Endodermal cell (in vitro differentiated cells): Measurements from ENCODE around the gene CD247. TPM values are rescaled to one million over a fixed set of nuclear protein-coding genes. Genes with fewer than 3 reads are reported as not detected.

Experiments used
- DNase-seq: peaks from one replicate; pipeline ENCODE4 v3.0.0-alpha.2; 2017
- H3K27ac ChIP-seq: 2 replicates; pipeline ENCODE4 v1.5.1; 2013; ENCODE audit warnings: mild to moderate bottlenecking, low read depth, low read length, moderate library complexity
- H3K27me3 ChIP-seq: 2 replicates; pipeline ENCODE4 v1.6.1; 2013; ENCODE audit warnings: mild to moderate bottlenecking, low read length, moderate library complexity; ENCODE audit not compliant: insufficient read depth, control insufficient read depth, poor library complexity, severe bottlenecking
- H3K36me3 ChIP-seq: 2 replicates; pipeline ENCODE4 v1.7.0; 2013; ENCODE audit warnings: mild to moderate bottlenecking, low read length, moderate library complexity; ENCODE audit not compliant: control insufficient read depth, insufficient read depth
- H3K4me1 ChIP-seq: one replicate; pipeline ENCODE4 v1.7.0; 2013; ENCODE audit warnings: low read length; ENCODE audit not compliant: control insufficient read depth, insufficient read depth
- H3K4me3 ChIP-seq: 2 replicates; pipeline ENCODE4 v1.5.1; 2013; ENCODE audit warnings: mild to moderate bottlenecking, low read length, moderate library complexity
- H3K9ac ChIP-seq: 2 replicates; pipeline ENCODE4 v1.6.1; 2013; ENCODE audit warnings: mild to moderate bottlenecking, low read length, moderate library complexity; ENCODE audit not compliant: poor library complexity, severe bottlenecking; ENCODE audit errors: extremely low read depth
- H3K9me3 ChIP-seq: 2 replicates; pipeline ENCODE4 v1.6.1; 2013; ENCODE audit warnings: mild to moderate bottlenecking, low read length, moderate library complexity; ENCODE audit not compliant: control insufficient read depth
- H3K27ac Mint-ChIP-seq: 2 replicates; pipeline ENCODE4 v1.8.0; 2020; ENCODE audit warnings: mixed read lengths
- H3K27me3 Mint-ChIP-seq: 2 replicates; pipeline ENCODE4 v1.8.0; 2021; ENCODE audit warnings: mild to moderate bottlenecking, mixed read lengths; ENCODE audit not compliant: insufficient read depth
- H3K36me3 Mint-ChIP-seq: 2 replicates; pipeline ENCODE4 v1.8.0; 2020; ENCODE audit warnings: low read depth, mixed read lengths
- H3K4me1 Mint-ChIP-seq: 2 replicates; pipeline ENCODE4 v1.8.0; 2020; ENCODE audit warnings: mixed read lengths
- H3K4me3 Mint-ChIP-seq: 2 replicates; pipeline ENCODE4 v1.8.0; 2020; ENCODE audit warnings: mild to moderate bottlenecking, moderate library complexity, mixed read lengths
- H3K9me3 Mint-ChIP-seq: 2 replicates; pipeline ENCODE4 v1.8.0; 2020; ENCODE audit warnings: mild to moderate bottlenecking, mixed read lengths
- WGBS, 2 experiments: methylation state at CpG; one replicate each; pipeline versions ENCODE4 v1.1.5 to v1.1.7; 2013; ENCODE audit warnings: missing lambda C conversion rate in 2 of 2, mixed read lengths in 1 of 2; ENCODE audit not compliant: insufficient coverage in 1 of 2, insufficient read length in 1 of 2; 5-methylcytosine and 5-hydroxymethylcytosine counted together
- total RNA-seq, 2 donors: library from RNA; stranded (reverse); fragmentation: NEBNext Ultra II Directional in 1 of 2; extraction: Animal tissue kit (Norgen Biotek cat#: 25700) in 1 of 2; gene quantifications; 2 replicates in 1 of 2; 3 replicates in 1 of 2; pipeline ENCODE4 v1.2.1, GENCODE V29; 2021
- TF ChIP-seq, protein P1 (sequence below): fragments of 200-600 bp; sonication (generic); conservative IDR thresholded peaks from 2 replicates; pipeline ENCODE4 v1.5.0; 2021; ENCODE audit warnings: antibody characterized with exemption, mild to moderate bottlenecking

The CD247 gene
- total RNA-seq, 2 donors from 2014 or later = 0.46 to 0.55 TPM

DNA sequence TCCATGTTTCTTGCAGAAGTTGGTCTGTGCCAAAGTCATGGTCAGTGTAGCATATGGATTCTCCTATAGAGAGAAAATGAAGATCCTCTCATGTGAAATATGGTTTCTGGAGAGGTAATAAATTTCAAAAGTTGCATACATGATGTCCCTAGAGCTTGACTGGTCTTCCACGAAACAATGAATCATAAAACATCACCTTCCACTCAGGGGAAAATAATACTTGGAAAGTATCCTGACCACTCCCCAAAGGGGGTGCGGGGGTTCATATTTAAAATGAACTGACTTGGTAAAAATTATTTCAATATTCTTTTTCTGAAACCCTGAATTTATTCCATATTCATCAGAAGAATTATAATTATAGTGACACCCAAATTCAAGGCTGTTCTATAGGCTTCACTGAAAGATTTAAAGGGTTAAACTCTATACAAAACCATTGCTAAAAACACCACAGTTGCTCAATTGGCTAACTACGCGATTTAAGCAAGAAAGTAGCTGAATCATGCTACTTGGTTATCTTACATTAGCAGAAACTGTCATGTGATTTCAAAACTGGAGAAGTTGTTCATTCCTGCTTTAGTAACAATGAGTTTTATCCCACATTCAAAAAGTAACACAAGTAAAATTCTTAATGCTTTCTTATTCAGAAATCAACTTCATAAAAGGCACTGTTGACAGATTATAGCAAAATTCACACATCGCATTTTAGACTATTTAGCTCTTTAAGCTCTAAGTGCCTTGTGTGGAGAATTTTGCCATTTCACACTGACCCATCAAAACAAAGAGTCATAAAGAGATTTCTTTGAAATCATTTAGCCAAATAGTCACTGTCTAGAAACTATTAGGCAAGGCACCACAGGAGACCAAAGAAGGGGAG, 30.0 kb upstream of the CD247 start:
- 93% methylated on average over 3 to 5 of the region's 5 CpGs for WGBS, 2 experiments
- Mint-ChIP-seq H3K4me3 (no peak overlapping the region), H3K27me3 (peaks cover 3% of the 10 kb centered on the region), H3K4me1 (peaks cover 6% of the 10 kb centered on the region), H3K27ac (no peak overlapping the region), H3K9me3 (no peaks in the 10 kb centered on the region), H3K36me3 (no peaks in the 10 kb centered on the region)
- Histone ChIP-seq H3K27ac (no peak overlapping the region), H3K36me3 (no peaks in the 10 kb centered on the region), H3K9me3 (no peaks in the 10 kb centered on the region), H3K4me3 (no peak overlapping the region), H3K4me1 (peaks cover 3% of the 10 kb centered on the region), H3K9ac (no peak overlapping the region), H3K27me3 (peaks cover 9% of the 10 kb centered on the region)
- TF ChIP-seq, protein P1, sequence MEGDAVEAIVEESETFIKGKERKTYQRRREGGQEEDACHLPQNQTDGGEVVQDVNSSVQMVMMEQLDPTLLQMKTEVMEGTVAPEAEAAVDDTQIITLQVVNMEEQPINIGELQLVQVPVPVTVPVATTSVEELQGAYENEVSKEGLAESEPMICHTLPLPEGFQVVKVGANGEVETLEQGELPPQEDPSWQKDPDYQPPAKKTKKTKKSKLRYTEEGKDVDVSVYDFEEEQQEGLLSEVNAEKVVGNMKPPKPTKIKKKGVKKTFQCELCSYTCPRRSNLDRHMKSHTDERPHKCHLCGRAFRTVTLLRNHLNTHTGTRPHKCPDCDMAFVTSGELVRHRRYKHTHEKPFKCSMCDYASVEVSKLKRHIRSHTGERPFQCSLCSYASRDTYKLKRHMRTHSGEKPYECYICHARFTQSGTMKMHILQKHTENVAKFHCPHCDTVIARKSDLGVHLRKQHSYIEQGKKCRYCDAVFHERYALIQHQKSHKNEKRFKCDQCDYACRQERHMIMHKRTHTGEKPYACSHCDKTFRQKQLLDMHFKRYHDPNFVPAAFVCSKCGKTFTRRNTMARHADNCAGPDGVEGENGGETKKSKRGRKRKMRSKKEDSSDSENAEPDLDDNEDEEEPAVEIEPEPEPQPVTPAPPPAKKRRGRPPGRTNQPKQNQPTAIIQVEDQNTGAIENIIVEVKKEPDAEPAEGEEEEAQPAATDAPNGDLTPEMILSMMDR = no peak
- DNase-seq = no peak

DNA sequence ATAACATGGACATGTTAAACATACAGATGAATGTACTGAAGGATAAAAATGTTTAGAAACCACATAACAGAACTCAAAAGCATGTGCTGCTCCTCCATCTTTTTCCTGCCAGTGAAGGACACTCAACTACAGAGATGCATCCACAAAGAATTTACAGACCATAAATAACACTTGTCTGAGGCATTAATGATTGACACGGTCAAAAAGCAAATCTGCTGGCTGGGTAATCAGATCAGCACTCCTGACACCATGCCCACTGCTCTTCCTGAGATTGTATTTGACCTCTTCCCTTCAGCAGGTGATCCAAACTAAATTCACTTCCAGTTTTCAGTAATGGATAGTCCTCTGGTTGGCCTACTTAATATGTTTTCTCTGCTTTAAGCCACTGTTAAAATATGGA, 28.6 kb upstream of the CD247 start:
- Histone ChIP-seq H3K4me1 (peaks cover 3% of the 10 kb centered on the region), H3K9me3 (no peaks in the 10 kb centered on the region), H3K9ac (no peak overlapping the region), H3K4me3 (no peak overlapping the region), H3K36me3 (no peaks in the 10 kb centered on the region), H3K27ac (no peak overlapping the region), H3K27me3 (no peaks in the 10 kb centered on the region)
- no peaks in the 10 kb centered on the region for H3K36me3 Mint-ChIP-seq
- H3K9me3 Mint-ChIP-seq = no peaks in the 10 kb centered on the region
- H3K27ac Mint-ChIP-seq = no peak overlapping the region
- H3K27me3 Mint-ChIP-seq = no peaks in the 10 kb centered on the region
- TF ChIP-seq, protein P1 = no peak
- peaks cover 6% of the 10 kb centered on the region for H3K4me1 Mint-ChIP-seq
- DNase-seq = no peak
- 96 to 100% methylated on average over 1 of the region's 1 CpG for WGBS, 2 experiments
- no peak overlapping the region for H3K4me3 Mint-ChIP-seq

DNA sequence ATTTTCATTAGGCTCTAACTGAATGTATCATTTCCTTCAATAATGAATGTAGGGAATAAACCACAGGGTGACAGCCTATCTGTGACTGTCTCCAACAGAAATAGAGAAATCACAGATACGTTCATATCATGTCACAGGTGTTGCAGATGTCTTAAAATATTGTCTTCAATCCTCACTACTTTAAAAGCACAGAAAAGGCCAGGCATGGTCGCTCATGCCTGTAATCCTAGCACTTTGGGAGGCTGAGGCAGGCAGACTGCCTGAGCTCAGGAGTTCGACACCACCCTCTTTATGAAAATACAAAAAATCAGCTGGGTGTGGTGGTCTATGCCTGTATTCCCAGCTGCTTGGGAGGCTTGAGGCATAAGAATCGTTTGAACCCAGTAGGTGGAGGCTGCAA, 27.0 kb upstream of the CD247 start:
- Mint-ChIP-seq H3K36me3 (no peaks in the 10 kb centered on the region), H3K27ac (no peak overlapping the region), H3K27me3 (no peaks in the 10 kb centered on the region), H3K4me3 (no peak overlapping the region), H3K9me3 (no peaks in the 10 kb centered on the region), H3K4me1 (peaks cover 6% of the 10 kb centered on the region)
- Histone ChIP-seq H3K27me3 (no peaks in the 10 kb centered on the region), H3K36me3 (no peaks in the 10 kb centered on the region), H3K27ac (no peak overlapping the region), H3K4me1 (peaks cover 3% of the 10 kb centered on the region), H3K9me3 (no peaks in the 10 kb centered on the region), H3K9ac (no peak overlapping the region), H3K4me3 (no peak overlapping the region)
- no peak for DNase-seq
- TF ChIP-seq, protein P1 = no peak
- WGBS, 2 experiments = 33 to 67% methylated on average over 2 to 4 of the region's 4 CpGs
